Gastrocnemius medialis (tissue), 4 donors: ENCODE data around the gene SLC6A18. TPM values are rescaled to one million over a fixed set of nuclear protein-coding genes. Genes with fewer than 3 reads are reported as not detected.
A peak's percentile ranks its signal among the peaks of the same experiment; 100 is the strongest.

Experiments
- ATAC-seq, 2 donors: fragments of 150-250 bp; one replicate each; pipeline ENCODE4 v1.9.1; 2016
- DNase-seq, 2 donors: peaks; one replicate each; pipeline ENCODE4 v3.0.0-alpha.2; 2019
- H3K27ac ChIP-seq, 4 donors: fragments of 200-600 bp; sonication (generic); 1 replicate in 1 of 4; 2 replicates in 3 of 4; pipeline ENCODE4 v1.5.1; 2016 to 2018; ENCODE audit warnings: mild to moderate bottlenecking in 2 of 4, moderate library complexity in 1 of 4
- H3K27me3 ChIP-seq, 3 donors: fragments of 200-600 bp; sonication (generic) in 2 of 3; 1 replicate in 1 of 3; 2 replicates in 2 of 3; pipeline versions ENCODE4 v1.5.1 to v1.6.0; 2016 to 2019; ENCODE audit warnings: mild to moderate bottlenecking in 1 of 3, moderate library complexity in 1 of 3
- H3K36me3 ChIP-seq, 2 donors: fragments of 200-600 bp; sonication (generic) in 1 of 2; one replicate each; pipeline ENCODE4 v1.5.1; 2017 to 2018
- H3K4me1 ChIP-seq, 2 donors: fragments of 200-600 bp; sonication (generic) in 1 of 2; one replicate each; pipeline ENCODE4 v1.5.1; 2016 to 2017; ENCODE audit warnings: mild to moderate bottlenecking in 2 of 2
- H3K4me3 ChIP-seq, 4 donors: fragments of 200-600 bp; sonication (generic) in 3 of 4; 1 replicate in 1 of 4; 2 replicates in 3 of 4; pipeline ENCODE4 v1.5.1; 2016 to 2019; ENCODE audit warnings: mild to moderate bottlenecking in 2 of 4
- H3K9me3 ChIP-seq, 3 donors: fragments of 200-600 bp; sonication (generic) in 2 of 3; 1 replicate in 1 of 3; 2 replicates in 2 of 3; pipeline ENCODE4 v1.5.1; 2016 to 2019
- CTCF ChIP-seq, 5 experiments: fragments of 450-650 bp in 3 of 5; fragments of 200-600 bp in 2 of 5; sonication (generic) in 2 of 5; IDR thresholded peaks in 4 of 5; conservative IDR thresholded peaks in 1 of 5; 1 replicate in 4 of 5; 2 replicates in 1 of 5; pipeline ENCODE4 v1.5.1; 2016 to 2019; ENCODE audit warnings: antibody characterized with exemption in 5 of 5, mild to moderate bottlenecking in 3 of 5, moderate library complexity in 3 of 5
- POLR2A ChIP-seq, 2 donors: fragments of 450-650 bp; IDR thresholded peaks; one replicate each; pipeline ENCODE4 v1.6.1; 2017; ENCODE audit warnings: antibody characterized with exemption in 2 of 2, mild to moderate bottlenecking in 2 of 2, moderate library complexity in 2 of 2
- in situ Hi-C, 4 donors: fragments of 200-750 bp; cut with MboI; loops; one replicate each; pipeline versions ENCODE4 v1.15.0 to v1.8.0; 2017; ENCODE audit warnings: low sequenced_read_pairs in 4 of 4
- intact Hi-C: fragments of 100-400 bp; cut with DNase I; formaldehyde crosslinking; loops from one replicate; pipeline ENCODE4 v1.15.1; 2023; ENCODE audit warnings: low total_unique reads
- total RNA-seq, 4 donors: library from RNA; depleted of rRNA; stranded (reverse); fragments of >200 nt; gene quantifications; one replicate each; pipeline versions ENCODE4 v1.1.0 to v1.2.3, GENCODE V29; 2016

SLC6A18 gene
- total RNA-seq, 4 donors from 2014 or later: not detected

GRCh38 chr5:1181451-1182359, 43.5 kb upstream of the SLC6A18 start:
- in situ Hi-C loops (no loop called here), intact Hi-C loops (no loop called here)
- Histone ChIP-seq H3K4me3 (no peak overlapping the region), H3K27ac (no peak overlapping the region), H3K4me1 (no peaks in the 10 kb centered on the region), H3K36me3 (no peaks in the 10 kb centered on the region), H3K27me3 (no peaks in the 10 kb centered on the region), H3K9me3 (no peaks in the 10 kb centered on the region)
- ATAC-seq (no peak), DNase-seq (no peak)
- TF ChIP-seq CTCF (IDR thresholded peaks at IDR 0.05 in 4 of 5, conservative IDR thresholded peaks at IDR 0.05 in 1 of 5) (no peak), POLR2A (IDR thresholded peaks at IDR 0.05) (no peak)

DNA sequence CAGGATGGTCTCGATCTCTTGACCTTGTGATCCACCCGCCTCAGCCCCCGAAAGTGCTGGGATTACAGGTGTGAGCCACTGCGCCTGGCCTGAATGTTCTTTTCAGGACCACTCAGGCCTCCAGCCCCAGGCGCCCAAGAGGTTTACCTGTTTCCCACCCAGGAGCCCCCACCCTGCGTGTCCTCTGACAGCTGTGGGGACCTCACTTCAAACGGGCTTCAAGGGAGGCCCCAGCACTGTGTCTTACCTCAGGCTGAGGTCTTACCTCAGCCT, 42.9 kb upstream of the SLC6A18 start:
- H3K4me3 ChIP-seq: no peak overlapping the region
- H3K36me3 ChIP-seq: no peaks in the 10 kb centered on the region
- no peak for DNase-seq
- no peaks in the 10 kb centered on the region for H3K9me3 ChIP-seq
- no peaks in the 10 kb centered on the region for H3K4me1 ChIP-seq
- H3K27ac ChIP-seq: no peak overlapping the region
- in situ Hi-C loops (no loop called here), intact Hi-C loops (no loop called here)
- peaks cover 0 to 6% (median 0%) of the 10 kb centered on the region in 3 donors for H3K27me3 ChIP-seq
- no peak for TF ChIP-seq POLR2A (IDR thresholded peaks at IDR 0.05)
- TF ChIP-seq CTCF (IDR thresholded peaks at IDR 0.05 in 4 of 5, conservative IDR thresholded peaks at IDR 0.05 in 1 of 5): no peak
- ATAC-seq: no peak

DNA sequence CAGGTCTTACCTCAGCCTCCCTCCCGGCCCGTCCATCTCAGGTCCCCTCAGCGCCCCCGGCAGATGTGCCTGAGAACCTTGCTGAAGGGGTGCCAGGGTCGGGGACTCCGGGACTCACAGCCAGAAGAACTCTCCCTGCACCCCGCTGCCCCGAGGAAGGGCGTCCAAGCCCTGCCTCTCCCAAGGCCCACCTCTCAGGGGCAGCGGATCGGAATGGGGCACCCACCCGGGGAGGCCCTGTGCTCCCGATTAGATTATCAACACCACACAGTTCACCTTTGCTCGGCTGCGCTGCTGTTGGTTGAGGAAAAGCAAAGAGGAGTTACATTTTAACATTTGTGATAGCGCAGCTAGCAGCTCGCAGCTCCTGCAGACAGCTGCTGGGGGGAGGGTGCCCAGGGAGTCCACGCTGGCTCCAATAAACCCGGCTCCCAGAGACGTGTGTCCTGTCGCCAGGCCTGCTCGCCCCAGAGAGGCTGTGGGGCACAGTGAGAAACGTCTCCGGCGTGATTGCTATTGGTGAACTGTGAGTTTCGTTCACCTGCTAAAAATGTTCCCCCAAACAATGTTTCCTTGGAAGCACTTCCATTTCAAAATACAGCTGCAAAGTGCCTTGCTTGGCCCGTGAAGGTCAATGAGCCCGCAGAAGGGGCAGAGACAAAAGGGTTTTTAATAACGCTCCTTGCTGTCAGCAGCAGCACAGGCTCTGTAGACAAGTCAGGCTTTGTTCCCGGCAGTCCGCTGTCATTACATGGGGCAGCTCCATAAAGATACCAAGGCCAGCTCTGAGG, 42.4 kb upstream of the SLC6A18 start:
- DNase-seq (peak in 1 of 2 donors; percentile 0), ATAC-seq (no peak)
- Histone ChIP-seq H3K4me1 (no peaks in the 10 kb centered on the region), H3K27me3 (peaks cover under 1 to 11% (median 2%) of the 10 kb centered on the region in 3 donors), H3K27ac (no peak overlapping the region), H3K4me3 (no peak overlapping the region), H3K9me3 (no peaks in the 10 kb centered on the region), H3K36me3 (no peaks in the 10 kb centered on the region)
- intact Hi-C loops (no loop called here), in situ Hi-C loops (no loop called here)
- no peak for TF ChIP-seq CTCF (IDR thresholded peaks at IDR 0.05 in 4 of 5, conservative IDR thresholded peaks at IDR 0.05 in 1 of 5)
- no peak for TF ChIP-seq POLR2A (IDR thresholded peaks at IDR 0.05)

DNA sequence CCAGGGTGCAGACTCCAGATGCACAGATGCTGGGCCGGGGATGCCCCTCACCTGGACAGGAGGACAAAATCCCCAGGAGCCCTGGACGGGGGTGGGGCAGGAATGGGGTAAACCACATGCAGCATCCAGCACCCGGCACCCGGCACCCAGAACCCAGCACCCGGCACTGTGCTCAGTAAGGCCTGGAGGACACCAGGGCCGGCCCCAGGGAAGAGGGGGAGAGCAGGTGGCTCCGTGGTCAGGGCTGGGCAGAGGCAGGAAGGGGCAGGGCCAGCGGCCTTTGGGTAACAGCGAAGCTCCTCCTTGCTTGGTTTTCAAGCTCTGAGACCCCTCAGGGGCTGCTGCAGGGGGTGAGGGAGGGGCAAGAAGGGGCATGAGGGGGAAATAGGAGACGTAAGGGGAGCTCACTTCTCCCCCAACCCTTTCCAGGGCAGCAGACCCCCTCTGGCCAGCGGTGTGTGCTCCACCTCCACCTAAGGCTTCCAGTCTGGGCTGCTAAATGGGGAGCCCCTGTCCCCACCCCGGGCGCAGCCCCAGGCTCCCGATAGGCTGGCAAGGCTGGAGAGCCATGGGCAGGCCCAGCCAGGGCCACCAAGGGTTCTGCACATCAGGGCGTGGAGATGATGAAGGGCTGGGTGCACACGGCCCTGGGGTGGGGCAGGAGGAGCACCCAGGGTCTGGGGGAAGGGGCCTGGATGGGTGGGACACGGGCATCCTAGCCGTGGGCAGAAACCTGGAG, 41.6 kb upstream of the SLC6A18 start:
- peaks cover 3 to 14% (median 7%) of the 10 kb centered on the region in 3 donors for H3K27me3 ChIP-seq
- no peak overlapping the region for H3K4me3 ChIP-seq
- H3K4me1 ChIP-seq: no peaks in the 10 kb centered on the region
- no peak for TF ChIP-seq POLR2A (IDR thresholded peaks at IDR 0.05)
- no peak for TF ChIP-seq CTCF (IDR thresholded peaks at IDR 0.05 in 4 of 5, conservative IDR thresholded peaks at IDR 0.05 in 1 of 5)
- ATAC-seq (no peak), DNase-seq (peak in 1 of 2 donors; percentile 1)
- no peak overlapping the region for H3K27ac ChIP-seq
- H3K9me3 ChIP-seq: no peaks in the 10 kb centered on the region
- intact Hi-C loops (no loop called here), in situ Hi-C loops (no loop called here)
- H3K36me3 ChIP-seq: no peaks in the 10 kb centered on the region
